Activated B cell treated with CpG ODN at 0.5 μM for 24 hours (primary cell): ENCODE data around the gene KMT2E. TPM values are rescaled to one million over a fixed set of nuclear protein-coding genes. Genes with fewer than 3 reads are reported as not detected.

Experiments
- ATAC-seq: fragments of 200-7000 bp; cut with Tn5 transposase; one replicate; pipeline ENCODE4 v1.10.0; 2021; ENCODE audit warnings: low read depth, mild to moderate bottlenecking, moderate library complexity
- CTCF ChIA-PET: fragments of 350-600 bp; sonication (Branson Sonifier 250); formaldehyde crosslinking; loops from one replicate; lab custom pipeline; 2021; ENCODE audit warnings: antibody characterized with exemption; lab: Charles Lee
- POLR2A ChIA-PET: fragments of 350-600 bp; sonication (Branson Sonifier 250); formaldehyde crosslinking; loops from one replicate; lab custom pipeline; 2021; ENCODE audit warnings: antibody characterized with exemption; lab: Charles Lee
- DNase-seq: peaks from one replicate; pipeline ENCODE4 v3.0.0; 2022
- H3K27ac Mint-ChIP-seq: one replicate; pipeline ENCODE4 v1.8.0; 2020; ENCODE audit warnings: mixed read lengths
- H3K27me3 Mint-ChIP-seq: one replicate; pipeline ENCODE4 v1.8.0; 2021; ENCODE audit warnings: mixed read lengths
- H3K36me3 Mint-ChIP-seq: one replicate; pipeline ENCODE4 v1.8.0; 2021; ENCODE audit warnings: low read depth, mixed read lengths
- H3K4me1 Mint-ChIP-seq: one replicate; pipeline ENCODE4 v1.8.0; 2021; ENCODE audit warnings: mixed read lengths
- H3K4me3 Mint-ChIP-seq: one replicate; pipeline ENCODE4 v1.8.0; 2020; ENCODE audit warnings: mild to moderate bottlenecking, mixed read lengths
- H3K9me3 Mint-ChIP-seq: one replicate; pipeline ENCODE4 v1.8.0; 2020; ENCODE audit warnings: mixed read lengths
- intact Hi-C: fragments of 100-400 bp; cut with micrococcal nuclease; formaldehyde crosslinking; loops from one replicate; pipeline ENCODE4 v1.15.1; 2024
- total RNA-seq: library from RNA; stranded (reverse); gene quantifications from 2 replicates; pipeline ENCODE4 v1.2.3, GENCODE V29; 2022
- TF ChIP-seq, protein P1 (sequence below): fragments of 200-600 bp; IDR thresholded peaks from one replicate; pipeline ENCODE4 v1.8.0; 2022; ENCODE audit warnings: antibody characterized with exemption, mild to moderate bottlenecking

Gene KMT2E
- total RNA-seq, 1 donor from 2014 or later = 183 TPM

DNA sequence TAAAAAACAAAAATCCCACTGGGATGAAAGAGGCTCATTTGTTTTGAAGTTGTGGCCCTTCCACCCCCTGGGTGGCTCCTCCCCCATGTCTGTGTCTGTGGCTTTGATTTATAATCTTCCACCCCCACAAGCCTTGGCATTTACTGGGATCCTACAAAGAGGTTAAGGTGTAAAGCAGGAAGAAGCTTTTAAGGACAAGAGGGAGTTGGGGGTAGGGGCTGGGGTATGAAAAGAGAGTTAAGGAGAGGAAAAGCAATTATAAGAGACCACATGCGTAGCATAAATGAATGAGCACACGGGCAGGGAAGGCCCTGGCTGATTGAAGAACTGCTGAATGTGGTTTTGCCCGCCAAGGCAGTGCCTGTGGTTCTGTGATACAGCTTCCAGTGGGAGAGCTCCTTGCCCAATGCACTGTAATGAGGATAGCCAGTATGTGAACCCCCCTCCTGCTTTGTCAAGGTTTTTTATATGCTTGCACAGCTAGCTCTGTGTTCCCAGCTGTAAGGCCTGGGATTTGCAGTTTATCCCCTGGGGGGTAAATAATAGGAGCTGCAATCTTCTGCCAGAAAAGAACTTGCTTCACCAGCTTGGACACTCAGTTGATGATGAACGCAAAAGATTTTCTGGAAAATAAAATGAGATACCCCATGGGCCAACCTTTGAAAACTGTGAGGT is 34.7 kb upstream of the KMT2E start:
- intact Hi-C loops = no loop called here
- TF ChIP-seq, protein P1, sequence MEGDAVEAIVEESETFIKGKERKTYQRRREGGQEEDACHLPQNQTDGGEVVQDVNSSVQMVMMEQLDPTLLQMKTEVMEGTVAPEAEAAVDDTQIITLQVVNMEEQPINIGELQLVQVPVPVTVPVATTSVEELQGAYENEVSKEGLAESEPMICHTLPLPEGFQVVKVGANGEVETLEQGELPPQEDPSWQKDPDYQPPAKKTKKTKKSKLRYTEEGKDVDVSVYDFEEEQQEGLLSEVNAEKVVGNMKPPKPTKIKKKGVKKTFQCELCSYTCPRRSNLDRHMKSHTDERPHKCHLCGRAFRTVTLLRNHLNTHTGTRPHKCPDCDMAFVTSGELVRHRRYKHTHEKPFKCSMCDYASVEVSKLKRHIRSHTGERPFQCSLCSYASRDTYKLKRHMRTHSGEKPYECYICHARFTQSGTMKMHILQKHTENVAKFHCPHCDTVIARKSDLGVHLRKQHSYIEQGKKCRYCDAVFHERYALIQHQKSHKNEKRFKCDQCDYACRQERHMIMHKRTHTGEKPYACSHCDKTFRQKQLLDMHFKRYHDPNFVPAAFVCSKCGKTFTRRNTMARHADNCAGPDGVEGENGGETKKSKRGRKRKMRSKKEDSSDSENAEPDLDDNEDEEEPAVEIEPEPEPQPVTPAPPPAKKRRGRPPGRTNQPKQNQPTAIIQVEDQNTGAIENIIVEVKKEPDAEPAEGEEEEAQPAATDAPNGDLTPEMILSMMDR = no peak
- POLR2A ChIA-PET = interaction anchor here (0.6 to 16.0 kb wide), 3 partner anchors 32 to 47 kb away, joined by 5 to 545 read pairs (median 193); partner anchors contain the start of gene KMT2E
- H3K27ac Mint-ChIP-seq = peak overlapping the region; percentile 74
- no peaks in the 10 kb centered on the region for H3K9me3 Mint-ChIP-seq
- H3K4me1 Mint-ChIP-seq = peaks cover 61% of the 10 kb centered on the region
- CTCF ChIA-PET = interaction anchor here (0.6 to 7.8 kb wide), 5 partner anchors 11 to 61 kb away, joined by 3 to 117 read pairs (median 4); no protein-coding TSS in a partner anchor
- ATAC-seq = no peak
- H3K36me3 Mint-ChIP-seq = peaks cover 32% of the 10 kb centered on the region
- DNase-seq = no peak
- H3K4me3 Mint-ChIP-seq = no peak overlapping the region
- no peaks in the 10 kb centered on the region for H3K27me3 Mint-ChIP-seq

DNA sequence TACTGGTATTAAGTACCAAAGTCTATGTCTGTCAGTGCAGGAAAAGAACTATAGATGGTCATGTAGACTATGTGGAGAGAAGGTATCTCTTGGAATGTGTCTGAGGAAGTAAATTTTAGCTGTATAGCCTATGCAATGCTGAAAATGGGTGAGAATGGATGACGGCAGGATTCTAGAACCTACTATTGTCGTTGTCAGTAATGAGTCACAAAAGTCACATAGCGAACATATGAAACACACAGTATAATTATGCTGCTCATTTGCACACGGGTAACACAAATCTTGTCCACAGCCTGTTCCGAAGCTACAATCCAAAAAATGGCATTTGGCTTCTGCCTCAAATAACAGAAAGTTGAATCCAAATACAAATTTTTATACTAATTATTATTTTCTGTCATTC is 33.6 kb upstream of the KMT2E start:
- Mint-ChIP-seq H3K4me3 (no peak overlapping the region), H3K27me3 (no peaks in the 10 kb centered on the region), H3K36me3 (peaks cover 30% of the 10 kb centered on the region), H3K4me1 (peaks cover 69% of the 10 kb centered on the region), H3K9me3 (no peaks in the 10 kb centered on the region), H3K27ac (peak overlapping the region; percentile 76)
- ChIA-PET CTCF (interaction anchor here (0.9 to 7.8 kb wide), 25 partner anchors 10 to 609 kb away, joined by 3 to 117 read pairs (median 9); partner anchors contain the start of gene KMT2E), POLR2A (interaction anchor here (1.1 to 16.0 kb wide), 7 partner anchors 20 to 55 kb away, joined by 3 to 545 read pairs (median 10); partner anchors contain the start of gene KMT2E)
- DNase-seq = no peak
- ATAC-seq = no peak
- TF ChIP-seq, protein P1 = no peak
- intact Hi-C loops = loop anchor here (2.0 kb wide), 4 partner anchors 20 to 450 kb away; no protein-coding TSS in a partner anchor

DNA sequence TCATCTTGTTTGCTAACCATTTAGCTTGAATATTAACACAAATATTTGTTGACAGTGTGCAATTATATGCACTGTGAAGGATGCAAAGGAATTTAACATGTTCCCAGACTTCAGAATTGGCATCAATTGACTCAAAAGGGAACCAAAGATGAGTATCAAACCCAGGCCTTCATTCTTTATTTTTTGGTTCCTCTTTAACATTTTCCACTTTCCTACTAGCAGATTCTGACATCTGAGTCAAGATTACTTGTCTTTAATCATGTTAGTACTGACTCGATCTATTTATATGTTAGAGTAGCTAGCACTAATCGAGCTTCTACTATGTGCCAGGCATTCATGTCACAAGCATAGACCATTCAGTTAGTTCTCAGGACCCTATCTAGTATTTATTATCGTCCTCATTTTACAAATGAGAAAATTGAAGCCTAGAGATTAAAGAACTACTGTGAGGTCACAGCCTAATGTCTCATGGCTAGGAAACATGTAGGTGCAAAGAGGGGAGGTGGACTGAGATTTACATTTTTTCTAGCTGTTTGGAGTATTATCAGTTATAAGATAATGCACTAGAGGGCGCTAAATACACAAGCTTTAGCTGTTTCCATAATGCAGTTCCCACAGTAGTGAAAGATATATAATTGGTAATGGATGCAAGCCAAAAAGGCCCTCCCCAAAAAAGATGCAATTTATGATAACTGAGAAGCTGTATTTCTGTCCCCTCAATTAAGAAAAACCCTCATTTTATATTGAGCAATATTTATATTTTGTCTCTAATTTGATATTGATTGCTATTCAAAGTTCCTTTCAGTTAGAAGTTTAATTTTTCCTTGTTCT is 32.9 kb upstream of the KMT2E start:
- CTCF ChIA-PET = interaction anchor here (0.5 to 7.8 kb wide), 40 partner anchors 7 to 608 kb away, joined by 3 to 117 read pairs (median 5); partner anchors contain the start of gene KMT2E
- Mint-ChIP-seq H3K36me3 (peaks cover 32% of the 10 kb centered on the region), H3K4me3 (no peak overlapping the region), H3K27ac (peak overlapping the region; percentile 76), H3K27me3 (no peaks in the 10 kb centered on the region), H3K9me3 (no peaks in the 10 kb centered on the region), H3K4me1 (peaks cover 69% of the 10 kb centered on the region)
- no peak for ATAC-seq
- intact Hi-C loops = loop anchor here (1.0 to 2.0 kb wide), 6 partner anchors 20 to 450 kb away; no protein-coding TSS in a partner anchor
- TF ChIP-seq, protein P1 = no peak
- POLR2A ChIA-PET = interaction anchor here (0.6 to 16.0 kb wide), 12 partner anchors 21 to 61 kb away, joined by 3 to 545 read pairs (median 6); partner anchors contain the start of gene KMT2E
- no peak for DNase-seq

DNA sequence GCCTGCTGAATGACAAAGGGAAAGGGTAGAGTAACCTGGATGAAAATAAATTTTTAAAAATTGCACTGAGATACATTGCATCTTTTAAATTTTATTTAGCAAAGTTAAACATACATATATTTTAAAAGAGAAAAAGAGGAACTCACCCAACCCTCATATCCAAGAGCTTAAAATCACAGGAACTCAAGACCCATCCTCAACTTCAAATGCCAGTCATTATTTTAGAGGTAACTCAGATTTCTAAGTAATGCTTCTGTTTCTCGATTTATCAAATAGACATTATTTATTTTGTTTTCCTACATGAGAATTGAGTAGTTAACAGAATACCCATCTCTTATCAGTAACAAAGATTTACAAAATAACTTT is 32.4 kb upstream of the KMT2E start:
- ChIA-PET CTCF (interaction anchor here (0.5 to 7.8 kb wide), 32 partner anchors 8 to 607 kb away, joined by 3 to 117 read pairs (median 6); partner anchors contain the start of gene KMT2E), POLR2A (interaction anchor here (0.6 to 16.0 kb wide), 12 partner anchors 21 to 323 kb away, joined by 3 to 545 read pairs (median 6); partner anchors contain the start of gene KMT2E)
- Mint-ChIP-seq H3K4me1 (peaks cover 71% of the 10 kb centered on the region), H3K27ac (peak overlapping the region; percentile 76), H3K36me3 (peaks cover 34% of the 10 kb centered on the region), H3K27me3 (no peaks in the 10 kb centered on the region), H3K4me3 (no peak overlapping the region), H3K9me3 (no peaks in the 10 kb centered on the region)
- DNase-seq (no peak), ATAC-seq (no peak)
- intact Hi-C loops = loop anchor here (1.0 to 2.0 kb wide), 7 partner anchors 21 to 607 kb away; no protein-coding TSS in a partner anchor
- TF ChIP-seq, protein P1 = no peak
